GM18867 (cell line): ENCODE results near the gene CACNA2D1.
"Not testable (repeated sequence)": the region's sequence is repeated elsewhere in the genome, so short reads cannot be mapped to it uniquely, and the experiment has no call there.

Source experiments
- ATAC-seq: cut with Tn5 transposase; IDR thresholded peaks from one replicate; pipeline ENCODE4 v1.9.1; 2021; ENCODE audit warnings: mild to moderate bottlenecking, moderate library complexity; ENCODE audit not compliant: unreplicated experiment

CACNA2D1 gene

GRCh38 chr7:82434275-82435022, 9.1 kb downstream of the CACNA2D1 start:
- ATAC-seq = no peak

- ATAC-seq = no peak
Measured at GRCh38 chr7:82433507-82433906, 10.1 kb downstream of the CACNA2D1 start.

- ATAC-seq = not testable (repeated sequence)
Measured at GRCh38 chr7:82432743-82433142, 10.8 kb downstream of the CACNA2D1 start.

- no peak for ATAC-seq
Measured at GRCh38 chr7:82430500-82431465, 12.8 kb downstream of the CACNA2D1 start.

- ATAC-seq = no peak
Measured at GRCh38 chr7:82429408-82429807, 14.2 kb downstream of the CACNA2D1 start.

- no peak for ATAC-seq
Measured at GRCh38 chr7:82428186-82428961, 15.2 kb downstream of the CACNA2D1 start.

GRCh38 chr7:82423446-82423845, 20.1 kb downstream of the CACNA2D1 start:
- no peak for ATAC-seq

GRCh38 chr7:82419200-82419599, 24.4 kb downstream of the CACNA2D1 start:
- no peak for ATAC-seq

- ATAC-seq = no peak
Measured at GRCh38 chr7:82417898-82418297, 25.7 kb downstream of the CACNA2D1 start.

GRCh38 chr7:82416402-82416801, 27.2 kb downstream of the CACNA2D1 start:
- no peak for ATAC-seq

- no peak for ATAC-seq
Measured at GRCh38 chr7:82414389-82414788, 29.2 kb downstream of the CACNA2D1 start.

- ATAC-seq = no peak
Measured at GRCh38 chr7:82413237-82413636, 30.3 kb downstream of the CACNA2D1 start.

GRCh38 chr7:82411732-82412131, 31.8 kb downstream of the CACNA2D1 start:
- no peak for ATAC-seq

- ATAC-seq = no peak
Measured at GRCh38 chr7:82410461-82410860, 33.1 kb downstream of the CACNA2D1 start.

GRCh38 chr7:82406937-82407336, 36.6 kb downstream of the CACNA2D1 start:
- ATAC-seq = peak; percentile 47

- ATAC-seq = no peak
Measured at GRCh38 chr7:82405301-82405700, 38.3 kb downstream of the CACNA2D1 start.

GRCh38 chr7:82404652-82405051, 38.9 kb downstream of the CACNA2D1 start:
- ATAC-seq = no peak

GRCh38 chr7:82404094-82404493, 39.5 kb downstream of the CACNA2D1 start:
- no peak for ATAC-seq

- no peak for ATAC-seq
Measured at GRCh38 chr7:82397879-82398524, 45.6 kb downstream of the CACNA2D1 start.

GRCh38 chr7:82396343-82396742, 47.2 kb downstream of the CACNA2D1 start:
- ATAC-seq = no peak

GRCh38 chr7:82395147-82395546, 48.4 kb downstream of the CACNA2D1 start:
- ATAC-seq = no peak
